ENCODE measurements around the gene UFL1.

- TF ChIP-seq, protein P1, sequence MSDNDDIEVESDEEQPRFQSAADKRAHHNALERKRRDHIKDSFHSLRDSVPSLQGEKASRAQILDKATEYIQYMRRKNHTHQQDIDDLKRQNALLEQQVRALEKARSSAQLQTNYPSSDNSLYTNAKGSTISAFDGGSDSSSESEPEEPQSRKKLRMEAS (IDR thresholded peaks at IDR 0.05; ENCODE audit: low read depth): no peak
- TF ChIP-seq, protein P2, sequence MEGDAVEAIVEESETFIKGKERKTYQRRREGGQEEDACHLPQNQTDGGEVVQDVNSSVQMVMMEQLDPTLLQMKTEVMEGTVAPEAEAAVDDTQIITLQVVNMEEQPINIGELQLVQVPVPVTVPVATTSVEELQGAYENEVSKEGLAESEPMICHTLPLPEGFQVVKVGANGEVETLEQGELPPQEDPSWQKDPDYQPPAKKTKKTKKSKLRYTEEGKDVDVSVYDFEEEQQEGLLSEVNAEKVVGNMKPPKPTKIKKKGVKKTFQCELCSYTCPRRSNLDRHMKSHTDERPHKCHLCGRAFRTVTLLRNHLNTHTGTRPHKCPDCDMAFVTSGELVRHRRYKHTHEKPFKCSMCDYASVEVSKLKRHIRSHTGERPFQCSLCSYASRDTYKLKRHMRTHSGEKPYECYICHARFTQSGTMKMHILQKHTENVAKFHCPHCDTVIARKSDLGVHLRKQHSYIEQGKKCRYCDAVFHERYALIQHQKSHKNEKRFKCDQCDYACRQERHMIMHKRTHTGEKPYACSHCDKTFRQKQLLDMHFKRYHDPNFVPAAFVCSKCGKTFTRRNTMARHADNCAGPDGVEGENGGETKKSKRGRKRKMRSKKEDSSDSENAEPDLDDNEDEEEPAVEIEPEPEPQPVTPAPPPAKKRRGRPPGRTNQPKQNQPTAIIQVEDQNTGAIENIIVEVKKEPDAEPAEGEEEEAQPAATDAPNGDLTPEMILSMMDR (IDR thresholded peaks at IDR 0.05): no peak
- TF ChIP-seq MXI1 (IDR thresholded peaks at IDR 0.05; ENCODE audit: low read depth, low read length): no peak
- no peak for TF ChIP-seq POLR2AphosphoS5 (IDR thresholded peaks at IDR 0.05; ENCODE audit: low read depth, low read length)
- no peak for TF ChIP-seq TAF1 (IDR thresholded peaks at IDR 0.05; ENCODE audit: borderline replicate concordance, low read depth, low read length)
- TF ChIP-seq EZH2phosphoT487 (IDR thresholded peaks at IDR 0.05; ENCODE audit: borderline replicate concordance, low read depth): no peak
- TF ChIP-seq GATA2 (CRISPR knock-in tag; IDR thresholded peaks at IDR 0.05): no peak
- TF ChIP-seq JUND (IDR thresholded peaks at IDR 0.05): no peak
- TF ChIP-seq YY1 (IDR thresholded peaks at IDR 0.05; ENCODE audit: low read depth): no peak
- TF ChIP-seq NFIC (IDR thresholded peaks at IDR 0.05; ENCODE audit: borderline replicate concordance): no peak
- no peak for TF ChIP-seq EP300 (IDR thresholded peaks at IDR 0.05; ENCODE audit: borderline replicate concordance in 1 of 2, low read depth in 1 of 2, low read length in 1 of 2)
Measured at GRCh38 chr6:96570053-96570452, 48.4 kb downstream of the UFL1 start.

Measured in SK-N-SH (cell line).